HL-60 (cell line): ENCODE measurements around the gene UCMA.
A peak's percentile ranks its signal among the peaks of the same experiment; 100 is the strongest.

Experiments
- DNase-seq, 2 experiments: peaks; one replicate each; pipeline ENCODE4 v3.0.0-alpha.2; 2010 to 2020; ENCODE audit warnings: low read depth in 1 of 2, low spot score in 1 of 2
- H3K27ac ChIP-seq: fragments of 250-450 bp; sonication (Bioruptor Pico); replicated peaks from 2 replicates; pipeline ENCODE4 v1.5.1; 2020; ENCODE audit warnings: mild to moderate bottlenecking, moderate library complexity
- H3K27me3 ChIP-seq: fragments of 250-450 bp; sonication (Bioruptor Pico); 2 replicates; pipeline ENCODE4 v1.5.1; 2021; ENCODE audit warnings: mild to moderate bottlenecking, moderate library complexity; ENCODE audit not compliant: insufficient read depth, poor library complexity, severe bottlenecking
- H3K4me3 ChIP-seq: replicated peaks from 2 replicates; pipeline ENCODE4 v1.5.1; 2011; ENCODE audit warnings: mild to moderate bottlenecking, control low read depth, low read length; ENCODE audit not compliant: insufficient read depth
- GABPA ChIP-seq: IDR thresholded peaks from 2 replicates; pipeline ENCODE4 v1.6.1; 2012; ENCODE audit warnings: low read depth
- POLR2AphosphoS5 ChIP-seq: IDR thresholded peaks from 2 replicates; pipeline ENCODE4 v1.6.1; 2012; ENCODE audit warnings: low read depth
- SPI1 ChIP-seq: IDR thresholded peaks from 2 replicates; pipeline ENCODE4 v1.6.1; 2012; ENCODE audit warnings: low read depth, mild to moderate bottlenecking, borderline replicate concordance
- TF ChIP-seq, protein P1 (sequence below): IDR thresholded peaks from one replicate; pipeline ENCODE4 v1.5.1; 2011; ENCODE audit warnings: low read length, control low read depth, inconsistent platforms; ENCODE audit not compliant: insufficient read depth
- TF ChIP-seq, protein P2 (sequence below): IDR thresholded peaks from 2 replicates; pipeline ENCODE4 v1.6.1; 2012; ENCODE audit warnings: low read depth; ENCODE audit not compliant: insufficient replicate concordance

Gene UCMA

DNA sequence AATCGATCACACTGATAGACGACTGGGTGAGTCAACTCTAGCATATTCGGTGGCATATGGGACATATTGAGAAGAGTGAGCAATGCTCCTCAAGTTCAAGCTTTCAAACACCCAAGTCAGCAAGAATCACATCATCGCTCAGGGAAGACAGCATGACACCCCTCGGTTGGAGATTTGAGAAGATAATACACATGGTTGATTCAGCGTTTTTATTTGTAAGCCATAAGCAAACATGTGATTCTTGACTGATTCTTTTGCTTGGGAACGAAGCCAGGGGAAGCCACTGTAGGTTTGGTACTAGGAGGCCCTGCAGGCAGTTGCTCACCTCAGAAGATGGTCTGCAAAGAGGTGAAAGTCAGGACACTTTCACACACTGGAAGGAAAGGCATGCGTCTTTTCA is 12.6 kb downstream of the UCMA start:
- no peak overlapping the region for H3K27ac ChIP-seq
- no peak overlapping the region for H3K4me3 ChIP-seq
- no peak for DNase-seq
- TF ChIP-seq, protein P1, sequence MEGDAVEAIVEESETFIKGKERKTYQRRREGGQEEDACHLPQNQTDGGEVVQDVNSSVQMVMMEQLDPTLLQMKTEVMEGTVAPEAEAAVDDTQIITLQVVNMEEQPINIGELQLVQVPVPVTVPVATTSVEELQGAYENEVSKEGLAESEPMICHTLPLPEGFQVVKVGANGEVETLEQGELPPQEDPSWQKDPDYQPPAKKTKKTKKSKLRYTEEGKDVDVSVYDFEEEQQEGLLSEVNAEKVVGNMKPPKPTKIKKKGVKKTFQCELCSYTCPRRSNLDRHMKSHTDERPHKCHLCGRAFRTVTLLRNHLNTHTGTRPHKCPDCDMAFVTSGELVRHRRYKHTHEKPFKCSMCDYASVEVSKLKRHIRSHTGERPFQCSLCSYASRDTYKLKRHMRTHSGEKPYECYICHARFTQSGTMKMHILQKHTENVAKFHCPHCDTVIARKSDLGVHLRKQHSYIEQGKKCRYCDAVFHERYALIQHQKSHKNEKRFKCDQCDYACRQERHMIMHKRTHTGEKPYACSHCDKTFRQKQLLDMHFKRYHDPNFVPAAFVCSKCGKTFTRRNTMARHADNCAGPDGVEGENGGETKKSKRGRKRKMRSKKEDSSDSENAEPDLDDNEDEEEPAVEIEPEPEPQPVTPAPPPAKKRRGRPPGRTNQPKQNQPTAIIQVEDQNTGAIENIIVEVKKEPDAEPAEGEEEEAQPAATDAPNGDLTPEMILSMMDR, result no peak
- TF ChIP-seq POLR2AphosphoS5 (no peak), GABPA (no peak), SPI1 (no peak)
- TF ChIP-seq, protein P2, sequence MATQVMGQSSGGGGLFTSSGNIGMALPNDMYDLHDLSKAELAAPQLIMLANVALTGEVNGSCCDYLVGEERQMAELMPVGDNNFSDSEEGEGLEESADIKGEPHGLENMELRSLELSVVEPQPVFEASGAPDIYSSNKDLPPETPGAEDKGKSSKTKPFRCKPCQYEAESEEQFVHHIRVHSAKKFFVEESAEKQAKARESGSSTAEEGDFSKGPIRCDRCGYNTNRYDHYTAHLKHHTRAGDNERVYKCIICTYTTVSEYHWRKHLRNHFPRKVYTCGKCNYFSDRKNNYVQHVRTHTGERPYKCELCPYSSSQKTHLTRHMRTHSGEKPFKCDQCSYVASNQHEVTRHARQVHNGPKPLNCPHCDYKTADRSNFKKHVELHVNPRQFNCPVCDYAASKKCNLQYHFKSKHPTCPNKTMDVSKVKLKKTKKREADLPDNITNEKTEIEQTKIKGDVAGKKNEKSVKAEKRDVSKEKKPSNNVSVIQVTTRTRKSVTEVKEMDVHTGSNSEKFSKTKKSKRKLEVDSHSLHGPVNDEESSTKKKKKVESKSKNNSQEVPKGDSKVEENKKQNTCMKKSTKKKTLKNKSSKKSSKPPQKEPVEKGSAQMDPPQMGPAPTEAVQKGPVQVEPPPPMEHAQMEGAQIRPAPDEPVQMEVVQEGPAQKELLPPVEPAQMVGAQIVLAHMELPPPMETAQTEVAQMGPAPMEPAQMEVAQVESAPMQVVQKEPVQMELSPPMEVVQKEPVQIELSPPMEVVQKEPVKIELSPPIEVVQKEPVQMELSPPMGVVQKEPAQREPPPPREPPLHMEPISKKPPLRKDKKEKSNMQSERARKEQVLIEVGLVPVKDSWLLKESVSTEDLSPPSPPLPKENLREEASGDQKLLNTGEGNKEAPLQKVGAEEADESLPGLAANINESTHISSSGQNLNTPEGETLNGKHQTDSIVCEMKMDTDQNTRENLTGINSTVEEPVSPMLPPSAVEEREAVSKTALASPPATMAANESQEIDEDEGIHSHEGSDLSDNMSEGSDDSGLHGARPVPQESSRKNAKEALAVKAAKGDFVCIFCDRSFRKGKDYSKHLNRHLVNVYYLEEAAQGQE, result no peak
- H3K27me3 ChIP-seq, result no peaks in the 10 kb centered on the region

DNA sequence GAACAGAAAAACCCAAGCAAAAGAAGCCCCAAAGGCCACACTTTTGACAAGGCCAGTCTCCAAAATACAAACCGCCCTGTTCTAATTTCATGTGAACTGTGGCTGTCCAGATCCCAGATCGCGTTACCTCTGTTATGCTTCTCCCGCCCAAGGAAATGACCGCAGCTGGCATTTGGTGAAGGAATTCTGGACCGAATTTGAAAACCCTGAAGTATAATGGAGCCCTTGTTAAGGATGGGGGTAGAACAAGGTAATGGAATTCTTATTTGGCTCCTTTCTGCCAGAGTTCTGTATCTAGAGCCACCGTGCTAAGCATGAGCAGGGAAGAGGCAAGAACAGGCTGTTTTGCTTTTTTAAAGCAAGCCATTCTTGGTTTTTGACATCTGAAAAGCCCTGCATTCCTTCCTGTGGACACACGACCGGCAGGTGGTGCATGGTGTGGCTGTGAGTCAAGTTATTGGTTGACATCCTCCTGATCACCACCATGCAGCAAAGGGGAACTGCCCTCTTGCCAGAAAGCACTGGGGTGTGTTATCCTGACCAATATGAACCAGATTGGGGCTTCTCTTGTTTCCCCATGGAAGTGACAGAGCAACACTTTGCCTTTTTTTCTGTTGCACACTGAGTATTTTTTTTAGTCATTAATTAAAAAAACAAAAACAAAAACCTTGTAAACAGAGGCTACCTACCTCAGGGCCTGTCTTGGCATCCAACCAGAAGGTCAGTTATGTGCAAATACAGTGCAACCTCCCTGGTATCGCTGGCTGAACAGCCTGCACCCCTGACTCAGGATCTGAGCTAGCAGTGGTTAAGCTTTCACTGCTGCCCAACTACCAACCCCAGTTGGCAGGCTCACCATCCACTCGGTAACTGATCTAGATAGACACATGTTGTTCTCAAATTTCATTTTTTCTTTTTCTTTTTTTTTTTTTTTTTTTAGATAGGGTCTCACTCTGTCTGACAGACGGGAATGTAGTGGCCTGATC is 14.2 kb downstream of the UCMA start:
- H3K27me3 ChIP-seq, result no peaks in the 10 kb centered on the region
- peak in 1 of 2 experiments; percentile 26 for DNase-seq
- H3K4me3 ChIP-seq, result no peak overlapping the region
- TF ChIP-seq POLR2AphosphoS5 (no peak), SPI1 (no peak), GABPA (no peak)
- TF ChIP-seq, protein P1, result no peak
- TF ChIP-seq, protein P2, result no peak
- no peak overlapping the region for H3K27ac ChIP-seq

DNA sequence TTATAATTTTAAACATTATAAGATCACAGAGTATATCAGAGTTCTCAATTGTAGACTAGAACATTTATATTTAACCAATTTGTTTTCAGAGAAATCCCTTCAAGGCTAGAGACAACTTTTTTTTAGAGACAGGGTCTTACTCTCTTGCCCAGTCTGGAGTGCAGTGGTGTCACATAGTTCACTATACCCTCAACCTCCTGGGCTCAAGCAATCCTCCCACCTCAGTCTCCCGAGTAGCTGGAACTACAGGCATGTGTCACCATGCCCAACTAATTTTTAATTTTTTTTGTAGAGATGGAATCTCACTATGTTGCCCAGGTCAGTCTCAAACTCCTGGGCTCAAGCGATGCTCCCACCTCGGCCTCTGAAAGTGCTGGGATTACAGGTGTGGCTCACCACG is 15.3 kb downstream of the UCMA start:
- no peak overlapping the region for H3K4me3 ChIP-seq
- DNase-seq, result no peak
- no peak overlapping the region for H3K27ac ChIP-seq
- no peaks in the 10 kb centered on the region for H3K27me3 ChIP-seq
- TF ChIP-seq, protein P2, result no peak
- TF ChIP-seq GABPA, result no peak
- no peak for TF ChIP-seq POLR2AphosphoS5
- TF ChIP-seq, protein P1, result no peak
- TF ChIP-seq SPI1, result no peak
